ENCODE measurements around the gene C9orf43.
"Not testable (repeated sequence)": the region's sequence is repeated elsewhere in the genome, so short reads cannot be mapped to it uniquely, and the experiment has no call there.

Gene C9orf43

GRCh38 chr9:113381909-113382411, 28.6 kb upstream of the C9orf43 start:
- no peak for DNase-seq

- DNase-seq: no peak
Measured at GRCh38 chr9:113386571-113387393, 23.8 kb upstream of the C9orf43 start.

GRCh38 chr9:113387560-113388230, 22.9 kb upstream of the C9orf43 start:
- DNase-seq: no peak

GRCh38 chr9:113388833-113389232, 21.7 kb upstream of the C9orf43 start:
- DNase-seq: no peak

- DNase-seq: no peak
Measured at GRCh38 chr9:113389451-113389850, 21.1 kb upstream of the C9orf43 start.

GRCh38 chr9:113390192-113390960, 20.2 kb upstream of the C9orf43 start:
- no peak for DNase-seq

GRCh38 chr9:113391917-113392316, 18.6 kb upstream of the C9orf43 start:
- DNase-seq: no peak

- no peak for DNase-seq
Measured at GRCh38 chr9:113393281-113393680, 17.3 kb upstream of the C9orf43 start.

- DNase-seq: no peak
Measured at GRCh38 chr9:113395000-113395861, 15.3 kb upstream of the C9orf43 start.

- no peak for DNase-seq
Measured at GRCh38 chr9:113397203-113397631, 13.3 kb upstream of the C9orf43 start.

GRCh38 chr9:113398796-113399195, 11.8 kb upstream of the C9orf43 start:
- peak; percentile 27 for DNase-seq

GRCh38 chr9:113399646-113400200, 10.8 kb upstream of the C9orf43 start:
- DNase-seq: no peak

GRCh38 chr9:113401027-113401792, 9.3 kb upstream of the C9orf43 start, which contains the start of gene ALAD:
TSS of gene ALAD (minus strand) at chr9:113401284. CDS start at chr9:113393559, 7,725 bp downstream.
- peak; percentile 94 for DNase-seq

GRCh38 chr9:113403646-113404045, 6.9 kb upstream of the C9orf43 start:
- DNase-seq: no peak

GRCh38 chr9:113406353-113406752, 4.2 kb upstream of the C9orf43 start:
- DNase-seq: not testable (repeated sequence)

GRCh38 chr9:113406873-113407511, 3.6 kb upstream of the C9orf43 start:
- peak; percentile 13 for DNase-seq

- DNase-seq: no peak
Measured at GRCh38 chr9:113409481-113409880, 1.1 kb upstream of the C9orf43 start.

- DNase-seq: no peak
Measured at GRCh38 chr9:113409883-113410206, 702 bp upstream of the C9orf43 start.

GRCh38 chr9:113416149-113416721, 5.7 kb downstream of the C9orf43 start:
- no peak for DNase-seq

- DNase-seq: no peak
Measured at GRCh38 chr9:113417370-113417769, 6.8 kb downstream of the C9orf43 start.
